Fibroblast of upper back skin (primary cell): ENCODE measurements around the gene CCNY.
A peak's percentile ranks its signal among the peaks of the same experiment; 100 is the strongest.
"Not testable (repeated sequence)": the region's sequence is repeated elsewhere in the genome, so short reads cannot be mapped to it uniquely, and the experiment has no call there.

Experiments used
- DNase-seq: peaks from one replicate; pipeline ENCODE4 v3.0.0-alpha.2; 2013

CCNY gene

GRCh38 chr10:35387768-35388167 lies 51.5 kb downstream of the CCNY start:
- DNase-seq: peak; percentile 85

DNA sequence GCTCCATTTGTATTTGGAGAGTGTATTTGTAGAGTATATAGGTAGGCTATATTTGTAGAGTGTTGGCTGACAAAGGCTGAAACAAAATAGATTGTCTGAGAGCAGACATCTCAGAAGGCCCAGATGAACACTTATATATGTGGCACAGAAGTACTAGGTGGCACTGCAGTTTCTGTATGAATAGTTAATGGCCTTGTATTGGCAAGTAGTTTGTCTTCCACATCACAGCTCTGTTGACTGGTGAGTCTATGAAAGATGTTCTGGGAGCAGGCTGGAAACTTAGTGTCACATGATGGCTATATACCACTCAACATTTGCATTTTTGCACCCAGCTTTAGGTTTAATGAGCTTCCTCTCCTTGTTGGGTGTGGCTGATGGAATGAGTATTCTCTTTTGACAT lies 51.9 kb downstream of the CCNY start:
- no peak for DNase-seq

DNA sequence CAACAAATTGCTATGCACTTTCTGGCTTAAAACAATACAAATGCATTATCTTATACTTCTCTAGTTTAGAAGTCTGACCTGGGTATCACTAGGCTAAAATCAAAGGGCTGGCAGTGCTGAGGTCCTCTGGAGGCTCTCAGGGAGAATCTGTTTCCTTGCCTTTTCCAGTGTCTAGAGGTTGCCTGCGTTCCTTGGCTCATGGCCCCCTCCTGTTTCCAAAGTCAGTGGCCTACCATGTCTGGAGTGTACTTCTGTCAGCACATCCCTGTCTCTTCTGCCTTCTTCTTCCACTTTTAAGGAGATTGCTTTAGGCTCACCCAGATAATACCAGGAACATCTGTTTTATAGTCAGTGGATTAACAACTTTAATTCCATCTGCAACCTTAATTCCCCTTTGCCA lies 52.4 kb downstream of the CCNY start:
- no peak for DNase-seq

DNA sequence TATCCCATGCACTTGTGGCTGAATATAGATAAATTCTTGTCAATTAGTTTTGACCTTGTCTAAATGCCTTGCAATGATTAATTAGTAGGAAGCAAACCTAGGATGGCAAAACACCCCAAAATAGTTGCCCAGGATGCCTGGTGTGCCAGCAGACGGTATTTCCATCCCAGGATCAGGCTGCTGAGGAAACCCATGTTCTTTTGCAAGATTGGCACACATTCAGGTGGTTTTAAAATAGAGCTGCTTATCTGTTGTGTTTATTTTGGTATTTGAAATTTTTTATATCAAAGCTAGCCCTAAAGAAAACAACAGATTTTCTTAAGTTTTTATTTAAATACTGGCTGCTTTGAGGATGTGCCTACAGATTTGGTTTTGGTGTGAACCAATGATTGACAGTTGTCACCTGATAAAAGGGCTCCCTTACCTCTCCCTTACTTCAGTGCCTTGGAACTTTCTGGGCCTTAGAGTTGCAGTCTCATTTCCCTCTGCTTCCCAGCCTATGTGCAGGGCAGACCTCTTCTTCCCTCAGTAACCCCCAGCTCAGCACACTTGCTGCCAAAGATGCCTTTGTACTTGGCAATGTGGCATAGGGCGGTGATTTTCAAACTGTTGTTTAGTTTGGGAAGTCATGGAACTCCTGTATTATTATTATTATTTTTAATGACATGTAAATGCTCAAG lies 54.0 kb downstream of the CCNY start:
- DNase-seq: no peak

DNA sequence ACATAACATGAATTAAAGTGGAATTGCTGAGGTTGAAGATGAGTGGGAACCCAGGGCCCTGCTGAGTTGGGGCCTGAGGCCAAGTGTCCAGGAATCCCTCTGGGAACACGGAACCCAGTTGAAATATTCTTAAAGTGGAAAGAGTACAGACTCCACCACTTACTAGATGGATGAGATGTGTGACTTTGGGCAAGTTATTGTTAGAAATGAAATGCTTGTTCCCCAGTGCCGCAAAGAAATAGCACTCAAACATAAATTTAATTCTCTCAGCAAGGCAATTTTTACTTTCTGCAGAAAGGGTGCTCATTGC lies 54.5 kb downstream of the CCNY start:
- no peak for DNase-seq

GRCh38 chr10:35391153-35391953 lies 55.0 kb downstream of the CCNY start:
- DNase-seq: no peak

DNA sequence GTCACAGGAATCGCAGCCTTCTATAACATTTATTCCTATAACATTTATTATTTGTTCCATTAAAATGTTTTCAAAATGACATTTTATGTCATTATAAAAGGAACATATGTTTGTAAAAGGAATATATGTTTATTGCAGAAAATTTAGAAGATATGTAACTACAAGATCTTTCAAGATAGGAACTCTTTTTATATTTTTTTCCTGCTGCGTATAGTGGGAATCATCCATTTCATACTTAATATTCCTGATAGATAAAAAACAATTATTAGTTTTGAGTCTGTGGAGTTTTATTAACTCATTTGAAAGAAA lies 55.6 kb downstream of the CCNY start:
- no peak for DNase-seq

DNA sequence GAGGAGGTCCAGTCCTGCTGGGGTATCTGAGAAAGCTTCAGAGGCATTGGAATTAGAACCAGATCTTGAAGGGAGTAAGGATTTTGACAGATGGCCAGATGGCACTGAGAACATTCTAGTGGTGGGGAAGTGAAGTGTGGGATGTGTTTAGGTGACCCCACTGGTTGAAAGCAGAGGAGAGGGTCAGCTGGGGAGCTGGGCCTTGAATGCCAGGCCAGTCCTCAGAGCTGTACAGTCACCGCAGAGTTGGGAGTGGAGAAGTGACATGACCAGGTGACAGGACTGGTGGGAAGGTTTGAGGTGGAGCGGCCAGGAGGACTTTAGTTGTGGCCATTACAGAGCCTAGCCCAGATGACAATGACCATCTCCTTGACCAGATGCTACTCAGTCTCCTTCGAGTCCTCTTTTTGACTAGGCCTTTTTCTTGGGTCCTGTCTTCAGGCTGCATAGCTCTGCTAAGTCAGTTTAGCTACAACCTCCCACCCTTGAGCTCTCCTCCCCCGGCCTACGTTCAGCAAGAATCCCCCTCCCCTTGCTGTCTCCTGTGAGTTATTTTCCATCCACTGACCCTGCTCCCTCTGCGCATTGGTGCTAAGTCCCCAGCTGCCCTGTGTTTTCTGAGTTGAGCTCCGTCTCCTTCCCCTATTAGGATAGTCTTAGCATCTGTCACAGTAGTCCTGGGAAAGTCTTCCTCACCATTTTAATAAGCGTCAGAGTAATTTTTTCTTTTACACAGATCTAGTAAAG lies 56.3 kb downstream of the CCNY start:
- no peak for DNase-seq

- no peak for DNase-seq
Observed at GRCh38 chr10:35394411-35394851, 58.1 kb downstream of the CCNY start.

DNA sequence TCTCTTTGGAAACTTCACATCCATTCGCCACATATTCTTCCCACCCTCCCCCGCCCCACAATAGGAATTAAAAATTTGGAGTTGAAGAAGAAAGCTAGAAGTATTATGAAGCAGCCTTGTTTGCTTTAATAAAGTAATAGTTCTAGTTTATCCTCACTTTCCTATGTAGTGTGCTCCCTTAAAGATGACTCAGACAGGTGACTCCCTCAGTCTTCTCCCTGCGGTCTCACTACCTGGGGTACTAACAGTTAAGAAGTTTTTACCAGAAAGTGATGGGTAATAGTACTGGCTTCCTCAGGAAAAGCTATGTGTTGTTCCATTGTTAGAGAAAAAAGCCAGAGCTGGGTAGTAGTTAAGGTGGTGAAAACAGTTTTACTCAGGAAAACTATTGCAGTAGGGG lies 58.6 kb downstream of the CCNY start:
- DNase-seq: no peak

DNA sequence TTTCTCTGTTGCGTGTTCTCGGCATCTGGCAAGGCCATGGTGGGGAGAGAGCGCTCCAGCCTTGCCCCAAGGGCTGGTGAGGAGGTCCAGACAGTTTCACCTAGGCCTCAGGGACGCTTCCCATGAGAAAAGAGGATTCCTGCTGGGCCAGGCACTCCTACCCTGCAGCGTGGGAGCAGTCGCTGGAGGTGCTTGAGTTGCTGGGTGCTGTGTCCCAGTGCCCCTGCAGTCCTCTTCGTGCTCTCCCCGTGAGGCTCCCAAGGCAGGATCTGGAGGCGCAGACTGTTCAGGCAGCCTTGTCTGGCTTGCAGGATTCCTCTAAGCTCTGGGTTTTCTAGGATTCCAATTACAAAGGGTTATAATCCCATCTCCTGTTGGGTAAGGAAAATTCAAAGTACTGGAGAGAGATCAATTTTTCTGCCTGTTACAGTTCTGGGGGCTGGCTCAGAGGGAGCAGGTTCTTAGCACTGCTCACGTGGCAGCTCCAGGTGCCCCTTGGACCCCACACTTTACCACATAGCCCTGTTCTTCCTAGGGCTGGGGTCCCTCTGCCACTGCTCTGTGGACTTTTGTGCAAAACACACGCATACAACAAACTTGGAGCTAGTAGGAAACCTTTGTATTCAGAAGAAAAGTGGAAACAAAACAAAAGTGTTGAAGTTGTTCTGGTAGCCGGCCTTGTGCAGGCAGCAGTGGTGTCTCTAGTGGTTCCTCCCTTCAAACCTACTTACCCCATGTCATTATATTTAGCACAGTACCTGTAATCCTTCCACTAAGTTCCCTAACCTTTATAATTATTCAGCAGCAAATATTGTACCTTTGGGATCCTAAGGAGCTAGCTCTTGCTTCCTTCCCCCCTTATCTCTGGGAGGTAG lies 60.5 kb downstream of the CCNY start:
- no peak for DNase-seq

DNA sequence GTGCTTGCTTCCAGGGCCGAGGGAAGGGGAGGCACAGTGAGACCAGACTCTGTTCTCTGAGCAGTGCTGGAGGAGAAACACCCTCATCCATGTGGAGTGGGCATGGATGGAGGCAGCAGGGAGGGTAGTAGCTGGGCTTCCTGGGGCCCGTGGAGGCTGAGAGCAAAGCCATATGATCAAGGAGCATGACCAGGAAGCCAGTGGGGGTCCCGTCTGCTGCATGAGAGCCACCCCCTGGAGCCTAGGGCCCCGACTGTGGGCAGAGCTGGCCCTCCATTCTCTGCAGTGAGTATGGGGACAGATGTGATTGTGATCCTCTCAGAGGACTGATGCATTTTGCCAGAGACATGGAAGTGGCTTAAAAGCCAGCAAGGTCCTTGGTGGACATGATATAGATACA lies 61.6 kb downstream of the CCNY start:
- DNase-seq: no peak

DNA sequence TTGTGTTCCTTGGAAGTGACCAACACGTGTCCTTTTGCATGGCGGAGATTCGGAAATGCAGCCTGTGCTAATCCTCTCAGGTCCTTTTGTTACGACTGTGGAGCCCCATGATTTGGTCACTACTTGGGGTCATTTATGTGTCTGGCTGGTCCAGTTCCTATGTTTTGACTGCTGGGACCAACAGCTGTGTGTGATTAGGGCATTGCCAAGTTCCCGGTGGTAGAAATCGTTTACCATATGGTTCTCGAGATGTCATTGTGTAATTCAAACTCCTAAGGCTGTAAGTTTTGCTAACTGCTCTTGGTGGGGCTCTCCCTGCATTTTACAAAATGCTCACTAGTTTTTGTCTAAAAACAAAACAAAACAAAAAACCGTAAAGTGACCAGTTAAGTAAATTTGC lies 62.0 kb downstream of the CCNY start:
- peak; percentile 37 for DNase-seq

DNA sequence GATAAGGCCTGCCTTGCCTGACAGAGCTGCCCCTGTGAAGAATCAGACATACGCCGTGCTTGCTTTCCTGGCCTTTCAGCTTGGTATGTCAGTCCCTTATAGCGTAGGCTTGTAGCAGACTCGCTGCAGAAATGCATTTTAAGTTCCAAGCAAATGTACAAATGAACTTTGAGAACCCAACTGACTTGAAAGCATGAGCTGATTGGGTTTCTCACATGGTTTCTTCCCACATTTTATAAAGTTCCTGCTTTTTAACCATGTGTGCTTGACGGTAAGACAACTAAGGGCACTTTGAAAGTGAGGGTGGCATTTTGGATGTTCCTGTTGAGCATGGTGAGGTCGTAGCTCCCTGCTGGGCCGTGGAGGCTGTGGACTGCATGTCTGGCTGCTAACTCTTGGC lies 62.6 kb downstream of the CCNY start:
- no peak for DNase-seq

- DNase-seq: no peak
Observed at GRCh38 chr10:35399414-35400009, 63.2 kb downstream of the CCNY start.

- no peak for DNase-seq
Observed at GRCh38 chr10:35400595-35401268, 64.4 kb downstream of the CCNY start.

GRCh38 chr10:35403491-35403890 lies 67.2 kb downstream of the CCNY start:
- DNase-seq: not testable (repeated sequence)

DNA sequence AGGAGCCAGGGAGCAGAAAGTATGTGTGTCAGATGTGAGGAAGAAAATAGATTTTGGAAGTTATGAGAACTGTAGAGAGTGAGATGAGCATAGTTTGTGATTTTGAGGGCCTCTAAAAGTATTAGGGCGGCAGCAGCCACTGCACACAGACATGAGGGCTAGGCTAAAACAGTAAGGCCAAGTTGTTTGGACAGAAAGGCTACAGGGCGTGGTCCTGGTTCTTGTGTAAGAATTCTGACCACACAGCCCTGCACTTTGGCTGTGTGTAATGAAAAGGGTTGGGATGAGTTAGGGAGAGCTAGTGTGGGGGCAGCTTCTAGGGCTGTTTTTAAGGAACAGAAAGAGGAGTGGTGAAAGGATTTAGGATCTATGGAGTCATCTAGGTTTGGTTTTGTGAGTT lies 67.8 kb downstream of the CCNY start:
- not testable (repeated sequence) for DNase-seq

GRCh38 chr10:35406003-35406630 lies 69.8 kb downstream of the CCNY start:
- DNase-seq: not testable (repeated sequence)

DNA sequence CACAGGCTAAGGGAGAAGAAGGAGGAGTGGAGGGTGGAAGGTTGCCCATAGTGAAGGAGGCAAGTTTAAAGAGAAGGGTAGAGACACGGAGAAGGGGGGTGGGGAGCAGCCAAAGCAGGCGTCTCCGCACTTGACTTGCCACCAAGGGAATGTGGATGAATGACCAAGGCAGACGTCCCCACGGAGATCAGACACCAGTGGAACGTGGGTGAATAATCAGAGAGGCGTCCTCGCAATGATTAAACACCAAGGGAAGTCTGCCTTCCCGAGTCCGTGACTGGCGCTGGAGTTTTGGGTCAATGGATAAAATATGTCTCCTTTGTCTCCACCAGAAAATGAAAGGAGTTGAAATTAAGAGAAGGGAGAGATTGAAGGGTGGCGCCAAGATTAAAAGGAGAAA lies 71.4 kb downstream of the CCNY start:
- DNase-seq: not testable (repeated sequence)

- peak; percentile 76 for DNase-seq
Observed at GRCh38 chr10:35409094-35409582, 72.8 kb downstream of the CCNY start.
